Measurements from ENCODE around the gene MCTP1. TPM values are rescaled to one million over a fixed set of nuclear protein-coding genes. Genes with fewer than 3 reads are reported as not detected.

MCTP1 gene
- total RNA-seq, 4 donors from 2014 or later, result 3.5 to 19.8 (median 5.8) TPM

DNA sequence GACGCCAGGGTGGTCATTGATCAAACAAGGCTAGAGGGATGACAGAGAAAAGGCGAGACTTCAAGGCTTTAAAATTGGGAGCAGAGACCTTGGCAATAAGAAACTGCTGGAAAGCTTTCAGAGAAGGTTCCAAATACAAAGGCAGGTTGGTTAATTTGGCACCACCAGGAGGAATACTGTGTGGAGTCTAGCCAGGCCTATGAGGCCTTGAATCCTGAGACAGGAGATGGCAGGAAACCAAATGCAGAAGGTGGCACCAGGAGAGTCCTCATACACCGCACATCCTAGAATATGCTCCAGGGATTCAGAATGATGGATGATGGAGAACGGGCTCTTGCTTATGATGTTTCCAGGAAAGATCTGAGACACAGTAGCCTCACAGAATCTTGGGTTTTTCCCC lies 90.0 kb downstream of the MCTP1 start:
- Histone ChIP-seq H3K4me1 (no peaks in the 10 kb centered on the region), H3K36me3 (no peaks in the 10 kb centered on the region), H3K27ac (no peak overlapping the region), H3K9me3 (no peaks in the 10 kb centered on the region), H3K4me3 (no peak overlapping the region), H3K27me3 (no peaks in the 10 kb centered on the region)
- intact Hi-C loops (cut with DNase I), result no loop called here
- 69 to 75% methylated on average over 4 of the region's 4 CpGs for WGBS, 2 donors
- no peak for DNase-seq
- TF ChIP-seq POLR2A (IDR thresholded peaks at IDR 0.05), result no peak
- TF ChIP-seq, protein P1, sequence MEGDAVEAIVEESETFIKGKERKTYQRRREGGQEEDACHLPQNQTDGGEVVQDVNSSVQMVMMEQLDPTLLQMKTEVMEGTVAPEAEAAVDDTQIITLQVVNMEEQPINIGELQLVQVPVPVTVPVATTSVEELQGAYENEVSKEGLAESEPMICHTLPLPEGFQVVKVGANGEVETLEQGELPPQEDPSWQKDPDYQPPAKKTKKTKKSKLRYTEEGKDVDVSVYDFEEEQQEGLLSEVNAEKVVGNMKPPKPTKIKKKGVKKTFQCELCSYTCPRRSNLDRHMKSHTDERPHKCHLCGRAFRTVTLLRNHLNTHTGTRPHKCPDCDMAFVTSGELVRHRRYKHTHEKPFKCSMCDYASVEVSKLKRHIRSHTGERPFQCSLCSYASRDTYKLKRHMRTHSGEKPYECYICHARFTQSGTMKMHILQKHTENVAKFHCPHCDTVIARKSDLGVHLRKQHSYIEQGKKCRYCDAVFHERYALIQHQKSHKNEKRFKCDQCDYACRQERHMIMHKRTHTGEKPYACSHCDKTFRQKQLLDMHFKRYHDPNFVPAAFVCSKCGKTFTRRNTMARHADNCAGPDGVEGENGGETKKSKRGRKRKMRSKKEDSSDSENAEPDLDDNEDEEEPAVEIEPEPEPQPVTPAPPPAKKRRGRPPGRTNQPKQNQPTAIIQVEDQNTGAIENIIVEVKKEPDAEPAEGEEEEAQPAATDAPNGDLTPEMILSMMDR (IDR thresholded peaks at IDR 0.05), result no peak

DNA sequence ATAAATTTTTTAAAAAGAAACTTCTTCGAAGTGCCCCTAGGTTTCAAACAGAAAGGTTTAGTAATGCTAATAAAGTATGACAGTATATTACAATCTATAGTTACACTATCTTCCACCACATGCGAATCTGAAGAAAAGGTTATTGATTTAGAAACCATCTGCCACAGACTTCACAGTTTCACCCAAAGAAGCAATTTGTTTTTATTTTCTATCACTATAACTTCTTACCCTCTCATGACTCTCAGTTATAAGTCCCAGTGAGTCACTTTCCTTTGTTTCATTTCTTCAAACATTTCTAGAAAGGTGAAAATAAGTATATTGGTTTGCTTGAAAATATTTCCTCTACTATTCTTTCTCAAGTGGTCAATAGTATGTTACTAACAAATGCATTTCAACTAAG lies 93.6 kb downstream of the MCTP1 start:
- 70 to 72% methylated on average over 2 of the region's 2 CpGs for WGBS, 2 donors
- intact Hi-C loops (cut with DNase I), result no loop called here

DNA sequence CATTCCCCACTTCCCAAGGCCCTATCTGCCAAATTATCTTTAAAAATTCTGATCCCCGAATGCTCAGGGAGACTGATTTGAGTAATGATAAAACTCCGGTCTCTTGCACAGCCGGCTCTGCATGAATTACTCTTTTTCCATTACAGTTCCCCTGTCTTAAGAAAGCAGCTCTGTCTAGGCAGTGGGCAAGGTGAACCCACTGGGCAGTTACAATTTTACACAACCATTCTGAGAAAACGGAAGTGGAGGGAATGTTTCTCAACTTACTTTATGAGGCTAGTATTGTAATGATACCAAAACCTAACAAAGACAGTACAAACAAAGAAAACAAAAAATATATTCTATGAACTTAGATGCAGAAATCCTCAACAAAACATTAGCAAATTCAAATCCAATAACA lies 100.0 kb downstream of the MCTP1 start:
- Histone ChIP-seq H3K9me3 (peaks cover 0 to 4% (median 0%) of the 10 kb centered on the region in 3 donors), H3K4me1 (no peaks in the 10 kb centered on the region), H3K27ac (no peak overlapping the region), H3K36me3 (no peaks in the 10 kb centered on the region), H3K4me3 (no peak overlapping the region), H3K27me3 (no peaks in the 10 kb centered on the region)
- TF ChIP-seq POLR2A (IDR thresholded peaks at IDR 0.05), result no peak
- TF ChIP-seq, protein P1 (IDR thresholded peaks at IDR 0.05), result no peak
- intact Hi-C loops (cut with DNase I), result no loop called here
- 76 to 86% methylated on average over 4 of the region's 4 CpGs for WGBS, 2 donors
- DNase-seq, result no peak

More for the DNA sequence above, 93.6 kb downstream of the MCTP1 start:
- Histone ChIP-seq H3K4me3 (no peak overlapping the region), H3K27ac (no peak overlapping the region), H3K9me3 (no peaks in the 10 kb centered on the region), H3K36me3 (no peaks in the 10 kb centered on the region), H3K4me1 (no peaks in the 10 kb centered on the region), H3K27me3 (no peaks in the 10 kb centered on the region)
- DNase-seq, result no peak
- TF ChIP-seq, protein P1 (IDR thresholded peaks at IDR 0.05), result no peak
- TF ChIP-seq POLR2A (IDR thresholded peaks at IDR 0.05), result no peak

DNA sequence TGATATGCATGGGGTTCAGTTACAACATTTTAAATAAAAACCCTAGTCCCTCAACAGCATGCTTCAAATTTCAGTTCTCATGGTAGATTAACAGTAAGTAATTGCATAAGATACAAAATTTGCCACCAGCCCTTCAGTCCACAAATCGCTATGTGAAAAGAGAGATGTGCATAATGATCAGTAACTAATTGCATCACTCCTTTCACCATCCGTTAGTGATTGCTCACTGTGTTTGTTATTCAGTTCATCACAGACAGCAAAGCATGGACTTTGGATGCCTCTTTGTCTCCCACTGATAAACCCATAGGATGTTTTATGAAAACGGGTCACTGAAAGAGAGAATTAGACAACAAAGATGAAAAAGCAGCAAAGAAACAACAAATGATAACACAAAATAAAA lies 103.2 kb downstream of the MCTP1 start:
- Histone ChIP-seq H3K27ac (no peak overlapping the region), H3K4me3 (no peak overlapping the region), H3K36me3 (no peaks in the 10 kb centered on the region), H3K4me1 (no peaks in the 10 kb centered on the region), H3K27me3 (no peaks in the 10 kb centered on the region), H3K9me3 (peaks cover 0 to 4% (median 0%) of the 10 kb centered on the region in 3 donors)
- intact Hi-C loops (cut with DNase I), result no loop called here
- WGBS, 2 donors, result 62 to 74% methylated on average over 3 of the region's 3 CpGs
- TF ChIP-seq POLR2A (IDR thresholded peaks at IDR 0.05), result no peak
- TF ChIP-seq, protein P1 (IDR thresholded peaks at IDR 0.05), result no peak
- no peak for DNase-seq

DNA sequence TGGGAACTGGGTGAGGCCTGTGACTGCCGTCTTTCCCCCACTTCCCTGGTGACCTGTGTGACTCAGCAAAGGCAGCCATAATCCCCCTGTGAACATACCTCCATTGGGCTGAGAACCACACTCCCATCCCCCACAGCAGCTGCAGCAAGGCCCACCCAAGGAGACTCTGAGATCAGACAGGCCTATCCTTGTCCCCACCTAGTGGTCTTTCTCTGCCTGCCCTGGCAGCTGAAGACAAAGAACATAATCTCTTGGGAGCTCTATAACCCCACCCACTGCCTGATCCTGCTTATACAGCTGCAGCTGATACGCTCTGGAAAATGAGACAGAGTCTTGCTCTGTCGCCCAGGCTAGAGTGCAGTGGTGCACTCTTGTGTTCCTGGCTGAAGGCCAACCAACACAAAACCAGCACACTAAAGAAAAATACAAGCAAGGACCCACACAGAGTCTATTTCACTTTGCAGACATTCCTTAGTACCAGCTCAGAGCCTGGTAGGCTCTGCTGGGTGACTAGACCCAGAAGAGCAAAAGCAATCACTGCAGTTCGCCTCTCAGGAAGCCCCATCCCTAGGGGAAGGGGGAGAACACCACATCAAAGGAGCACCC lies 106.7 kb downstream of the MCTP1 start:
- H3K9me3 ChIP-seq, result no peaks in the 10 kb centered on the region
- no peaks in the 10 kb centered on the region for H3K4me1 ChIP-seq
- no peaks in the 10 kb centered on the region for H3K27me3 ChIP-seq
- WGBS, 2 donors, result 33 to 42% methylated on average over 3 of the region's 4 CpGs
- intact Hi-C loops (cut with DNase I), result no loop called here
- no peak for DNase-seq
- no peak overlapping the region for H3K4me3 ChIP-seq
- TF ChIP-seq, protein P1 (IDR thresholded peaks at IDR 0.05), result no peak
- no peak for TF ChIP-seq POLR2A (IDR thresholded peaks at IDR 0.05)
- no peak overlapping the region for H3K27ac ChIP-seq
- no peaks in the 10 kb centered on the region for H3K36me3 ChIP-seq
